OCI-LY1 (cell line): ENCODE measurements around the gene GNG7.

Experiments used
- CTCF ChIP-seq: fragments of 200-600 bp; sonication (generic), shearing (Covaris generic); IDR thresholded peaks from 2 replicates; pipeline ENCODE4 v1.5.1; 2017; ENCODE audit warnings: mild to moderate bottlenecking, antibody characterized with exemption, low read length, moderate library complexity, mixed read lengths
- EZH2 ChIP-seq: fragments of 200-600 bp; sonication (generic), shearing (Covaris generic); IDR thresholded peaks from 2 replicates; pipeline ENCODE4 v1.8.0; 2017; ENCODE audit warnings: borderline replicate concordance, mixed run types, mild to moderate bottlenecking, antibody characterized with exemption, low read length, moderate library complexity, mixed read lengths

- TF ChIP-seq CTCF, result no peak
- TF ChIP-seq EZH2, result no peak
Measured at GRCh38 chr19:2550431-2551171, 151.9 kb downstream of the GNG7 start.
